SU-DHL-6 (cell line): ENCODE data around the gene BCL2.

Source experiments
- H2AFZ ChIP-seq: fragments of 200-600 bp; sonication (generic); 2 replicates; pipeline ENCODE4 v1.6.1; 2014; ENCODE audit warnings: low read depth, mild to moderate bottlenecking, moderate library complexity, mixed read lengths, antibody characterized with exemption, low read length; ENCODE audit not compliant: severe bottlenecking
- H3F3A ChIP-seq: fragments of 200-600 bp; shearing (Covaris generic); 2 replicates; pipeline ENCODE4 v1.6.0; 2016; ENCODE audit warnings: antibody characterized with exemption, mild to moderate bottlenecking; ENCODE audit not compliant: insufficient read depth
- H3K27ac ChIP-seq: fragments of 200-600 bp; sonication (generic); 2 replicates; pipeline ENCODE4 v1.5.1; 2016; ENCODE audit warnings: low read depth, mild to moderate bottlenecking, low read length, moderate library complexity, mixed read lengths
- H3K27me3 ChIP-seq: fragments of 200-600 bp; sonication (generic), shearing (Covaris generic); 2 replicates; pipeline ENCODE4 v1.6.0; 2014; ENCODE audit warnings: mild to moderate bottlenecking, low read length
- H3K36me3 ChIP-seq: fragments of 200-600 bp; sonication (generic); 2 replicates; pipeline ENCODE4 v1.6.1; 2014; ENCODE audit warnings: mild to moderate bottlenecking, low read length, mixed read lengths
- H3K4me2 ChIP-seq: fragments of 300-600, 200-600 bp; shearing (Covaris generic), sonication (generic); 2 replicates; pipeline ENCODE4 v1.6.0; 2014; ENCODE audit warnings: low read length, low read depth, mild to moderate bottlenecking; ENCODE audit not compliant: poor library complexity, severe bottlenecking
- H3K4me3 ChIP-seq: fragments of 200-600 bp; sonication (generic); 2 replicates; pipeline ENCODE4 v1.5.1; 2014; ENCODE audit warnings: antibody characterized with exemption, low read length, mild to moderate bottlenecking, mixed read lengths; ENCODE audit not compliant: insufficient read depth, poor library complexity, severe bottlenecking
- H3K79me2 ChIP-seq: fragments of 200-600 bp; sonication (generic); 2 replicates; pipeline ENCODE4 v1.6.1; 2014; ENCODE audit warnings: mild to moderate bottlenecking, low read length, moderate library complexity; ENCODE audit not compliant: insufficient read depth
- H3K9ac ChIP-seq: fragments of 200-600 bp; sonication (generic); 2 replicates; pipeline ENCODE4 v1.7.0; 2014; ENCODE audit warnings: mild to moderate bottlenecking, low read length
- H3K9me2 ChIP-seq: fragments of 200-600 bp; sonication (generic); replicated peaks from 2 replicates; pipeline ENCODE4 v1.6.1; 2014; ENCODE audit warnings: low read length; ENCODE audit not compliant: insufficient read depth
- H3K9me3 ChIP-seq: fragments of 200-600 bp; sonication (generic); 2 replicates; pipeline ENCODE4 v1.6.1; 2014; ENCODE audit warnings: low read length, mixed read lengths; ENCODE audit not compliant: insufficient read depth
- H4K20me1 ChIP-seq: fragments of 200-600 bp; sonication (generic); 2 replicates; pipeline ENCODE4 v1.6.1; 2014; ENCODE audit warnings: low read depth, mild to moderate bottlenecking, antibody characterized with exemption, low read length, moderate library complexity, mixed read lengths
- CTCF ChIP-seq: fragments of 200-600 bp; sonication (generic); IDR thresholded peaks from one replicate; pipeline ENCODE4 v1.5.1; 2017; ENCODE audit warnings: antibody characterized with exemption, mild to moderate bottlenecking, low read length, moderate library complexity; ENCODE audit not compliant: insufficient read depth, poor library complexity, severe bottlenecking
- EZH2phosphoT487 ChIP-seq: fragments of 200-600 bp; sonication (generic), shearing (Covaris generic); conservative IDR thresholded peaks from 2 replicates; pipeline ENCODE4 v1.6.1; 2018; ENCODE audit warnings: mild to moderate bottlenecking, antibody characterized with exemption, low read length, moderate library complexity, mixed read lengths

Gene BCL2

DNA sequence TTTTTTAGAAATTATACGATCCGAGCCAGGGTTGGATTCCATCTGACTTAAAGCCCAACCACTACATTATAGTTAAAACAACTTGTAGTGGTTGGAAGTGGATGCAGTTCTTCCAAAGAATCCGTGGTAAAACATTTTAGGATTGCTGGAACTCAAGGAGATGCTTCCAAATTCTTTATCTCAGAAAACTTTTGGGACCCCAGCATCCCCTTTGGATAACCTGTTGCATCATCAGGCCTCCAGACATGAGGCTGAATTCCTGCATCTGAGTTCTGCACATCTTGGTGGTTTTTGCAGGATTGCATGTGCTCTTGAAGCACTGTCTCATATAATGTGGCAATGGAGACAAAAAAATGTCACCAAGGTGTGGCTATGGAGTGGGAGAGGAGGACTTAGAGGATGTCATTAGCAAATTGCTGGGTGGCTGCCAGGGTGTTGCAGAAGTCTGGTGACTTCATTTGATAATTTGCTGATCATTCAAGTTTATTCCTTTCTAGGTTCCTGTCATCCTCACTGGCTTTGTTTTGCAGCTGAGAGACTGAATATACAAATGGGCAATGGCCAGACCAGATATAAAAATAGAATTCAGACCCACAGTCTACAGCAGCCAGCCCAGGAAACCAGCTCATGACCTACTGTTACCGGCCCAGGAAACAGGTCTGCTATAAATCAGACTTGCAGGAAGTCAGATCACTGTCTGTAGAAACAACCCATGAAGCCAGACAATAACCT lies 207.7 kb downstream of the BCL2 start:
- no peak overlapping the region for H3K4me3 ChIP-seq
- no peak overlapping the region for H3K27ac ChIP-seq
- H3K79me2 ChIP-seq: no peaks in the 10 kb centered on the region
- TF ChIP-seq EZH2phosphoT487: no peak
- no peak for TF ChIP-seq CTCF
- no peaks in the 10 kb centered on the region for H3K9me3 ChIP-seq
- H3K27me3 ChIP-seq: no peaks in the 10 kb centered on the region
- no peaks in the 10 kb centered on the region for H3K9me2 ChIP-seq
- H3K36me3 ChIP-seq: no peaks in the 10 kb centered on the region
- no peak overlapping the region for H2AFZ ChIP-seq
- H3K9ac ChIP-seq: no peak overlapping the region
- H3F3A ChIP-seq: no peaks in the 10 kb centered on the region
- no peaks in the 10 kb centered on the region for H4K20me1 ChIP-seq
- H3K4me2 ChIP-seq: no peak overlapping the region

GRCh38 chr18:63109802-63110201 lies 209.8 kb downstream of the BCL2 start:
- TF ChIP-seq EZH2phosphoT487: no peak
- no peak for TF ChIP-seq CTCF
- no peak overlapping the region for H3K4me2 ChIP-seq
- H3K9me2 ChIP-seq: no peaks in the 10 kb centered on the region
- H3K27ac ChIP-seq: no peak overlapping the region
- no peaks in the 10 kb centered on the region for H3K79me2 ChIP-seq
- no peaks in the 10 kb centered on the region for H3K27me3 ChIP-seq
- H2AFZ ChIP-seq: no peak overlapping the region
- H3K36me3 ChIP-seq: no peaks in the 10 kb centered on the region
- no peak overlapping the region for H3K4me3 ChIP-seq
- H4K20me1 ChIP-seq: no peaks in the 10 kb centered on the region
- H3K9me3 ChIP-seq: no peaks in the 10 kb centered on the region
- H3K9ac ChIP-seq: no peak overlapping the region
- no peaks in the 10 kb centered on the region for H3F3A ChIP-seq

GRCh38 chr18:63109022-63109421 lies 210.5 kb downstream of the BCL2 start:
- Histone ChIP-seq H3K4me2 (no peak overlapping the region), H3K9me3 (no peaks in the 10 kb centered on the region)

More at GRCh38 chr18:63109022-63109421, 210.5 kb downstream of the BCL2 start:
- TF ChIP-seq EZH2phosphoT487 (no peak), CTCF (no peak)
- Histone ChIP-seq H3K36me3 (no peaks in the 10 kb centered on the region), H4K20me1 (no peaks in the 10 kb centered on the region), H3K27me3 (no peaks in the 10 kb centered on the region), H3K79me2 (no peaks in the 10 kb centered on the region), H3K4me3 (no peak overlapping the region), H3F3A (no peaks in the 10 kb centered on the region), H2AFZ (no peak overlapping the region), H3K27ac (no peak overlapping the region), H3K9me2 (no peaks in the 10 kb centered on the region), H3K9ac (no peak overlapping the region)
